ENCODE results near the gene RPS6KB2. TPM values are rescaled to one million over a fixed set of nuclear protein-coding genes. Genes with fewer than 3 reads are reported as not detected.

Gene RPS6KB2
- total RNA-seq, 3 donors from 2014 or later (not counting 1 experiment from before 2014, with no cell fraction given), result 81.0 to 89.6 (median 84.6) TPM

DNA sequence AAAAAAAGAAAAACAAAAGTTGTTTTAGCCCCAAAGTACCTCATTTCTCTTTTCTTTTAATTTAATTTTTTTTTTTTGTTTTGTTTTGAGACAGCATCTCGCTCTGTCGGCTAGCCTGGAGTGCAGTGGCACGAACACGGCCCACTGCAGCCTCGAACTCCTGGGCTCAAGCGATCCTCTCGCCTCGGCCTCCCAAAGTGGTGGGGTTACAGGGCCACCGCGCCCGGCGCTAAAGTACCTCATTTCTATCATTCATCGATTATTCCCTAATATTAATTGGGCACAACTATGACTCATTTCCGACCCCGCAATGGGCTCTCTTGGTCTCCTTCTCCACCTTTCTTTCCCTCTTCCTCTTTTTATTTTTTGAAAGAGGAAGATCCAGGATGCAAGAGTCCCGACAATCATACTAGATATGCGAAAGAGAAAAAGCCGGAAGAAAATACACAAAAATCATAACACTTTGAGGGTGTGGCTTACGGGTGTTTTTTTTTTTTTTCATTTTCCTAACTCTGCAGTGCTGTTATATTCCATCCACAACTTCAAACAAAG is 54.1 kb downstream of the RPS6KB2 start:
- no peak for DNase-seq
- Mint-ChIP-seq H3K4me3 (peak overlapping the region; percentile 99), H3K27ac (peak overlapping the region; percentile 97 to 98), H3K36me3 (no peaks in the 10 kb centered on the region), H3K9me3 (no peaks in the 10 kb centered on the region), H3K4me1 (peaks cover 42 to 44% of the 10 kb centered on the region in 2 donors), H3K27me3 (ENCODE audit: low read depth in 2 of 2) (no peaks in the 10 kb centered on the region)
- no peaks in the 10 kb centered on the region for H3K27me3 ChIP-seq (ENCODE audit: control insufficient read depth, insufficient read depth, low read length)
- WGBS (ENCODE audit: insufficient coverage), result 27% methylated on average over 16 of the region's 19 CpGs
- peak overlapping the region; percentile 48 for H3K4me3 ChIP-seq (ENCODE audit: low read length)
- peak overlapping the region; percentile 74 for H3K27ac ChIP-seq (ENCODE audit: low read length)
- peaks cover 4% of the 10 kb centered on the region for H3K36me3 ChIP-seq (ENCODE audit: control insufficient read depth, insufficient read depth, low read length)
- no peaks in the 10 kb centered on the region for H3K9me3 ChIP-seq (ENCODE audit: control insufficient read depth, insufficient read depth, low read length)
- TF ChIP-seq, protein P1, sequence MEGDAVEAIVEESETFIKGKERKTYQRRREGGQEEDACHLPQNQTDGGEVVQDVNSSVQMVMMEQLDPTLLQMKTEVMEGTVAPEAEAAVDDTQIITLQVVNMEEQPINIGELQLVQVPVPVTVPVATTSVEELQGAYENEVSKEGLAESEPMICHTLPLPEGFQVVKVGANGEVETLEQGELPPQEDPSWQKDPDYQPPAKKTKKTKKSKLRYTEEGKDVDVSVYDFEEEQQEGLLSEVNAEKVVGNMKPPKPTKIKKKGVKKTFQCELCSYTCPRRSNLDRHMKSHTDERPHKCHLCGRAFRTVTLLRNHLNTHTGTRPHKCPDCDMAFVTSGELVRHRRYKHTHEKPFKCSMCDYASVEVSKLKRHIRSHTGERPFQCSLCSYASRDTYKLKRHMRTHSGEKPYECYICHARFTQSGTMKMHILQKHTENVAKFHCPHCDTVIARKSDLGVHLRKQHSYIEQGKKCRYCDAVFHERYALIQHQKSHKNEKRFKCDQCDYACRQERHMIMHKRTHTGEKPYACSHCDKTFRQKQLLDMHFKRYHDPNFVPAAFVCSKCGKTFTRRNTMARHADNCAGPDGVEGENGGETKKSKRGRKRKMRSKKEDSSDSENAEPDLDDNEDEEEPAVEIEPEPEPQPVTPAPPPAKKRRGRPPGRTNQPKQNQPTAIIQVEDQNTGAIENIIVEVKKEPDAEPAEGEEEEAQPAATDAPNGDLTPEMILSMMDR (IDR thresholded peaks at IDR 0.05), result no peak
- ATAC-seq, result peak; percentile 13 to 36 (median 24)
- intact Hi-C loops (cut with micrococcal nuclease), result loop anchor here (1.0 to 5.0 kb wide), 2 partner anchors 13 to 80 kb away; partner anchors contain the start of genes PPP1CA, TBC1D10C and TMEM134
- peaks cover 50% of the 10 kb centered on the region for H3K4me1 ChIP-seq (ENCODE audit: control insufficient read depth, insufficient read depth, low read length)

DNA sequence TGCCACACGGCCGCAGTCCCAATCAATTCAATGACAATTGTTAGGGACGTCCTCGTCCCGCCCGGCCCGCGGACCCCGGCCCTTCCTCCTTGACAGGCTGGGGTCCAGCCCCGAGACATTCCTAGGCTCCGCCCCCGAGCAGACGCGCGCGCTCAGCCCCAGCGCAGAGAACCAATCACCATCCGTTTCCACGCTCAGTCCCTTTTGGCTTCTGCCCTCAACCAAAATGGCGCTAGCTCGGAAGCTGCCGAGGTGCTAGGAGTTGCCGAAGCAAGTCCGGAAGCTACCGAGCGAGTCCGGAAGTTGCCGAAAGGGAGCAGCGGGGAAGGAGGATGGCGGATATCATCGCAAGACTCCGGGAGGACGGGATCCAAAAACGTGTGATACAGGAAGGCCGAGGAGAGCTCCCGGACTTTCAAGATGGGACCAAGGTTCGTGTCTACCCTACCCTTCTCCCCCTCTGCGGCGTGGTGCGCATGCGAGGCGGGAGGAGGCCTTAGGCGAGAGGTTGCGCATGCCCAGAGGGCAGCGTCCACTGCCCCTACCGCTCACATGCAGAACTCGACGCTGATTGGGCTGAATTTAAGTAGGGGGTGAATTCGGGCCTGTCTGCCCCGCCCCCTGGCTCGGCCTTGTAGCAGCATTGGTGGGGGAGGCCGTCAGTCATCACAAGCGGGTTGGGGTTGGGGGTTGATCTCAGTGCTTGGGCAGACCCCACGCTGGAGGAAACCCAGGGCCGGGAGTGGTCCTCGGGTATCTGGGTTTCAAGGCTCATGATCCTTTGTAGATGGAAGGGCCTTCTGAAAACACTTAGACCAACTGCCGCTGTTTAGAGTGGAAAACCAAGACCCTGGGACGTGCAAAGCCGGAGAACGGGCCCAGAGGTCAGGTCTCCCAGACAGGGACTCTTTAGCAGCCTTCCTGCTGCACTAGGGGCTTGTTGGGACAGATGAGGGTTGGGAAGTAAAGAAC is 54.8 kb downstream of the RPS6KB2 start, which contains the start of gene AIP:
Gene AIP (plus strand): TSS at position 200 of the 972 bp plus-strand sequence. CDS start 133 bp downstream, at position 333.
- DNase-seq (peak; percentile 95 to 99), ATAC-seq (peak; percentile 86 to 96 (median 92))
- no peaks in the 10 kb centered on the region for H3K9me3 ChIP-seq (ENCODE audit: control insufficient read depth, insufficient read depth, low read length)
- peaks cover 55% of the 10 kb centered on the region for H3K4me1 ChIP-seq (ENCODE audit: control insufficient read depth, insufficient read depth, low read length)
- peaks cover 11% of the 10 kb centered on the region for H3K36me3 ChIP-seq (ENCODE audit: control insufficient read depth, insufficient read depth, low read length)
- peak within 1 kb of the TSS; percentile 97 to 98 for H3K27ac Mint-ChIP-seq
- no peaks in the 10 kb centered on the region for H3K9me3 Mint-ChIP-seq
- TF ChIP-seq, protein P1 (IDR thresholded peaks at IDR 0.05), result no peak
- no peaks in the 10 kb centered on the region for H3K27me3 Mint-ChIP-seq (ENCODE audit: low read depth in 2 of 2)
- H3K4me1 Mint-ChIP-seq, result peaks cover 50 to 52% of the 10 kb centered on the region in 2 donors
- intact Hi-C loops (cut with micrococcal nuclease), result loop anchor here (1.0 to 5.0 kb wide), 2 partner anchors 14 to 81 kb away; partner anchors contain the start of genes PPP1CA, TBC1D10C and TMEM134
- no peaks in the 10 kb centered on the region for H3K36me3 Mint-ChIP-seq
- peak within 1 kb of the TSS; percentile 74 for H3K27ac ChIP-seq (ENCODE audit: low read length)
- H3K27me3 ChIP-seq (ENCODE audit: control insufficient read depth, insufficient read depth, low read length), result no peaks in the 10 kb centered on the region
- 9% methylated on average over 60 of the region's 60 CpGs for WGBS (ENCODE audit: insufficient coverage)
- peak within 1 kb of the TSS; percentile 48 for H3K4me3 ChIP-seq (ENCODE audit: low read length)
- H3K4me3 Mint-ChIP-seq, result peak within 1 kb of the TSS; percentile 99

DNA sequence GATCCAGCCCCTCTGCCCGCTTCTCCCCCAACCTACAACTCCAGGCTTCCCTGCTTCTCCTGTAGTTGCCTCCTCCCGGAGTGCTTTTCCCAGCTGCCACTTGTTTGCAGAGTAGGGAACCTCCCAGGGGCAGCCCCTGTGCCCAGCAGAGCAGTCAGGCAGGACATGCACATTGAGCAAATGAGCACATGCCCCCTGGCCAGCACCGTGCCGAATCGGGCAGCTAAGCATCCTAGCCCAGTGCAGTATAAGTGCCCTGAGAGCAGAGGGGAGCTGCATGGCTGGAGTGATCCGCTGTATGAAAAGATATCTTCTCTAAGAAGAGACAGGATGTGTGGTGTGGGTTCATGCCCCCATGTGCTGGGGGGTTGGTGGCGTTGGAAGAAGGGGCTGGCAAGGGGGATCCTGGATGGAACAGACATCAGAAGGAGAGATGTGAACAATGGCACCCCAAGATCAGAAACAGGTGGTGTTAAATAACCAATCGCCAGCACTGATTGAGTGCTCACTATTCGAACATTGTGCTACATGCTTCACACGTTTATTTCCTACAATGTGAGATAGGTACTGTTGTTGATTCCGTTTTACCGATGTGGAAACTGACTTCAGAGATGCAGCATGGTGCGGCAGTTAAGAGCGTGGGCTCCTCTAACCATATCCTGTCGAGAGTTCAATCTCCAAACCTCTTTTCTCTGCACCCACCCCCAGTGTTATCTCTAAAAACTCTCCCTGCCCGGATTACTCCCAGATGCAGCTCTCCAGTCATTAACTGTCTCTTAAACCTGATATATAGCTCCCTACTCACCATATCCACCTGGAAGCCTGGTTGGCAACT is 55.8 kb downstream of the RPS6KB2 start:
- Histone ChIP-seq H3K4me1 (ENCODE audit: control insufficient read depth, insufficient read depth, low read length) (peaks cover 59% of the 10 kb centered on the region), H3K27ac (ENCODE audit: low read length) (peak overlapping the region; percentile 74), H3K4me3 (ENCODE audit: low read length) (peak overlapping the region; percentile 48), H3K27me3 (ENCODE audit: control insufficient read depth, insufficient read depth, low read length) (no peaks in the 10 kb centered on the region), H3K9me3 (ENCODE audit: control insufficient read depth, insufficient read depth, low read length) (no peaks in the 10 kb centered on the region), H3K36me3 (ENCODE audit: control insufficient read depth, insufficient read depth, low read length) (peaks cover 19% of the 10 kb centered on the region)
- WGBS (ENCODE audit: insufficient coverage), result 39% methylated on average over 16 of the region's 16 CpGs
- no peaks in the 10 kb centered on the region for H3K9me3 Mint-ChIP-seq
- TF ChIP-seq, protein P1 (IDR thresholded peaks at IDR 0.05), result no peak
- DNase-seq (peak in 1 of 2 donors; percentile 83), ATAC-seq (peak; percentile 5 to 48 (median 11))
- intact Hi-C loops (cut with micrococcal nuclease), result loop anchor here (2.0 to 5.0 kb wide), 2 partner anchors 21 to 82 kb away; partner anchors contain the start of genes PITPNM1, PPP1CA and TBC1D10C
- peak overlapping the region; percentile 97 to 98 for H3K27ac Mint-ChIP-seq
- H3K27me3 Mint-ChIP-seq (ENCODE audit: low read depth in 2 of 2), result no peaks in the 10 kb centered on the region
- peaks cover 51 to 57% of the 10 kb centered on the region in 2 donors for H3K4me1 Mint-ChIP-seq
- peak overlapping the region; percentile 99 for H3K4me3 Mint-ChIP-seq
- no peaks in the 10 kb centered on the region for H3K36me3 Mint-ChIP-seq
